Neural crest cell (in vitro differentiated cells): ENCODE data around the gene IRGC. TPM values are rescaled to one million over a fixed set of nuclear protein-coding genes. Genes with fewer than 3 reads are reported as not detected.
A peak's percentile ranks its signal among the peaks of the same experiment; 100 is the strongest.

ENCODE experiments used
- DNase-seq: peaks from one replicate; pipeline ENCODE4 v3.0.0; 2021; ENCODE audit warnings: low read depth, mixed read lengths, low spot score
- H3K27ac Mint-ChIP-seq: one replicate; pipeline ENCODE4 v1.8.0; 2021; ENCODE audit warnings: mild to moderate bottlenecking, mixed read lengths; ENCODE audit not compliant: unreplicated experiment
- H3K27me3 Mint-ChIP-seq: 2 replicates; pipeline ENCODE4 v1.8.0; 2021; ENCODE audit warnings: low read depth, mild to moderate bottlenecking, mixed read lengths
- H3K36me3 Mint-ChIP-seq: 2 replicates; pipeline ENCODE4 v1.8.0; 2021; ENCODE audit warnings: low read depth, mild to moderate bottlenecking, mixed read lengths
- H3K4me1 Mint-ChIP-seq: 2 replicates; pipeline ENCODE4 v1.8.0; 2021; ENCODE audit warnings: mixed read lengths
- H3K4me3 Mint-ChIP-seq: one replicate; pipeline ENCODE4 v1.8.0; 2021; ENCODE audit warnings: mild to moderate bottlenecking, mixed read lengths
- H3K9me3 Mint-ChIP-seq: 2 replicates; pipeline ENCODE4 v1.8.0; 2021; ENCODE audit warnings: mixed read lengths
- CTCF ChIP-seq: fragments of 200-600 bp; sonication (generic); conservative IDR thresholded peaks from 2 replicates; pipeline ENCODE4 v1.5.0; 2021; ENCODE audit warnings: antibody characterized with exemption, mild to moderate bottlenecking
- total RNA-seq: library from RNA; stranded (reverse); gene quantifications from 2 replicates; pipeline ENCODE4 v1.2.1, GENCODE V29; 2021

Gene IRGC
- total RNA-seq, 1 donor from 2014 or later = not detected

- no peak for DNase-seq
- Mint-ChIP-seq H3K4me1 (peaks cover 20% of the 10 kb centered on the region), H3K27me3 (no peaks in the 10 kb centered on the region), H3K27ac (no peak overlapping the region), H3K4me3 (no peak overlapping the region), H3K9me3 (no peaks in the 10 kb centered on the region), H3K36me3 (peaks cover 35% of the 10 kb centered on the region)
- no peak for TF ChIP-seq CTCF
Measured at GRCh38 chr19:43731346-43731745, 15.5 kb downstream of the IRGC start.

GRCh38 chr19:43731846-43732245 is 16.0 kb downstream of the IRGC start:
- H3K27ac Mint-ChIP-seq = peak overlapping the region; percentile 32
- H3K4me1 Mint-ChIP-seq = peaks cover 20% of the 10 kb centered on the region
- no peak for DNase-seq
- TF ChIP-seq CTCF = no peak
- no peaks in the 10 kb centered on the region for H3K9me3 Mint-ChIP-seq
- peak overlapping the region; percentile 33 for H3K4me3 Mint-ChIP-seq
- H3K36me3 Mint-ChIP-seq = peaks cover 40% of the 10 kb centered on the region
- H3K27me3 Mint-ChIP-seq = no peaks in the 10 kb centered on the region

GRCh38 chr19:43735013-43735412 is 19.1 kb downstream of the IRGC start:
- Mint-ChIP-seq H3K27me3 (no peaks in the 10 kb centered on the region), H3K4me1 (peaks cover 19% of the 10 kb centered on the region), H3K36me3 (peaks cover 42% of the 10 kb centered on the region), H3K4me3 (no peak overlapping the region), H3K27ac (no peak overlapping the region), H3K9me3 (no peaks in the 10 kb centered on the region)
- TF ChIP-seq CTCF = no peak
- DNase-seq = no peak

GRCh38 chr19:43735957-43736356 is 20.1 kb downstream of the IRGC start:
- DNase-seq = no peak
- Mint-ChIP-seq H3K4me3 (no peak overlapping the region), H3K27ac (no peak overlapping the region), H3K27me3 (no peaks in the 10 kb centered on the region), H3K9me3 (no peaks in the 10 kb centered on the region), H3K36me3 (peaks cover 40% of the 10 kb centered on the region), H3K4me1 (peaks cover 15% of the 10 kb centered on the region)
- TF ChIP-seq CTCF = no peak

- Mint-ChIP-seq H3K27ac (no peak overlapping the region), H3K27me3 (no peaks in the 10 kb centered on the region), H3K4me1 (no peaks in the 10 kb centered on the region), H3K4me3 (no peak overlapping the region), H3K36me3 (peaks cover 35% of the 10 kb centered on the region), H3K9me3 (no peaks in the 10 kb centered on the region)
- no peak for TF ChIP-seq CTCF
- no peak for DNase-seq
Measured at GRCh38 chr19:43738780-43739211, 22.9 kb downstream of the IRGC start.
